Urinary bladder (tissue), 4 donors: ENCODE measurements around the gene UGT1A4. TPM values are rescaled to one million over a fixed set of nuclear protein-coding genes. Genes with fewer than 3 reads are reported as not detected.
"Not testable (repeated sequence)": the region's sequence is repeated elsewhere in the genome, so short reads cannot be mapped to it uniquely, and the experiment has no call there.

Experiments used
- DNase-seq: peaks from one replicate; pipeline ENCODE4 v3.0.0-alpha.2; 2015; ENCODE audit errors: extremely low spot score
- H3K27ac ChIP-seq: one replicate; pipeline ENCODE4 v1.5.1; 2013; ENCODE audit warnings: low read depth, mild to moderate bottlenecking, moderate library complexity
- H3K36me3 ChIP-seq: one replicate; pipeline ENCODE4 v1.6.1; 2013; ENCODE audit warnings: mild to moderate bottlenecking, moderate library complexity; ENCODE audit not compliant: insufficient read depth
- H3K4me1 ChIP-seq: one replicate; pipeline ENCODE4 v1.6.1; 2013; ENCODE audit warnings: mild to moderate bottlenecking, moderate library complexity; ENCODE audit not compliant: insufficient read depth
- H3K4me3 ChIP-seq: one replicate; pipeline ENCODE4 v1.5.1; 2013; ENCODE audit warnings: low read depth, low read length
- WGBS: extraction: QIAGEN DNeasy Blood & Tissue Kit; methylation state at CpG from one replicate; pipeline ENCODE4 v1.1.7; 2013; 5-methylcytosine and 5-hydroxymethylcytosine counted together
- polyA plus RNA-seq: library from polyadenylated mRNA; stranded (reverse); fragments of 200-250 nt; gene quantifications from one replicate; pipeline ENCODE4 v1.2.3, GENCODE V29; 2013
- total RNA-seq: library from RNA; depleted of rRNA; stranded (reverse); fragments of >200 nt; gene quantifications from one replicate; pipeline ENCODE4 v1.2.3, GENCODE V29; 2014
- donor health status: healthy with polysubstance abuse.
- donor health status: healthy.

Gene UGT1A4
- total and polyA plus RNA-seq, 2 donors, result 1.1 to 1.2 TPM

- WGBS, result 85% methylated on average over 5 of the region's 5 CpGs
- H3K36me3 ChIP-seq, result no peaks in the 10 kb centered on the region
- H3K27ac ChIP-seq, result no peak overlapping the region
- H3K4me3 ChIP-seq, result no peak overlapping the region
- no peaks in the 10 kb centered on the region for H3K4me1 ChIP-seq
- no peak for DNase-seq
Observed at GRCh38 chr2:233708942-233709341, 9.6 kb upstream of the UGT1A4 start.

- DNase-seq, result no peak
- no peak overlapping the region for H3K4me3 ChIP-seq
- H3K27ac ChIP-seq, result no peak overlapping the region
- WGBS, result 35% methylated on average over 11 of the region's 11 CpGs
- H3K36me3 ChIP-seq, result no peaks in the 10 kb centered on the region
- H3K4me1 ChIP-seq, result no peaks in the 10 kb centered on the region
Observed at GRCh38 chr2:233711312-233712008, 7.1 kb upstream of the UGT1A4 start.

GRCh38 chr2:233712611-233713261, 5.8 kb upstream of the UGT1A4 start, which contains the start of gene UGT1A5:
Gene UGT1A5, plus strand, starts transcription at chr2:233712907. Its CDS starts 85 bp downstream, at chr2:233712992.
- no peak for DNase-seq
- Histone ChIP-seq H3K36me3 (no peaks in the 10 kb centered on the region), H3K4me3 (no peak within 1 kb of the TSS), H3K27ac (no peak within 1 kb of the TSS), H3K4me1 (no peaks in the 10 kb centered on the region)
- 78% methylated on average over 14 of the region's 14 CpGs for WGBS

- no peak overlapping the region for H3K4me3 ChIP-seq
- 88% methylated on average over 7 of the region's 7 CpGs for WGBS
- DNase-seq, result no peak
- no peaks in the 10 kb centered on the region for H3K36me3 ChIP-seq
- H3K27ac ChIP-seq, result no peak overlapping the region
- no peaks in the 10 kb centered on the region for H3K4me1 ChIP-seq
Observed at GRCh38 chr2:233713262-233713615, 5.3 kb upstream of the UGT1A4 start.

GRCh38 chr2:233714121-233714520, 4.4 kb upstream of the UGT1A4 start:
- Histone ChIP-seq H3K36me3 (no peaks in the 10 kb centered on the region), H3K27ac (no peak overlapping the region), H3K4me1 (no peaks in the 10 kb centered on the region), H3K4me3 (no peak overlapping the region)
- 75% methylated on average over 2 of the region's 2 CpGs for WGBS
- DNase-seq, result no peak

GRCh38 chr2:233728723-233729301, 10.3 kb downstream of the UGT1A4 start, which contains the start of gene UGT1A3:
Gene UGT1A3, plus strand, starts transcription at chr2:233729042. Its CDS starts 85 bp downstream, at chr2:233729127.
- H3K36me3 ChIP-seq, result no peaks in the 10 kb centered on the region
- 77% methylated on average over 8 of the region's 8 CpGs for WGBS
- no peak for DNase-seq
- H3K4me1 ChIP-seq, result no peaks in the 10 kb centered on the region
- H3K27ac ChIP-seq, result no peak within 1 kb of the TSS
- no peak within 1 kb of the TSS for H3K4me3 ChIP-seq

DNA sequence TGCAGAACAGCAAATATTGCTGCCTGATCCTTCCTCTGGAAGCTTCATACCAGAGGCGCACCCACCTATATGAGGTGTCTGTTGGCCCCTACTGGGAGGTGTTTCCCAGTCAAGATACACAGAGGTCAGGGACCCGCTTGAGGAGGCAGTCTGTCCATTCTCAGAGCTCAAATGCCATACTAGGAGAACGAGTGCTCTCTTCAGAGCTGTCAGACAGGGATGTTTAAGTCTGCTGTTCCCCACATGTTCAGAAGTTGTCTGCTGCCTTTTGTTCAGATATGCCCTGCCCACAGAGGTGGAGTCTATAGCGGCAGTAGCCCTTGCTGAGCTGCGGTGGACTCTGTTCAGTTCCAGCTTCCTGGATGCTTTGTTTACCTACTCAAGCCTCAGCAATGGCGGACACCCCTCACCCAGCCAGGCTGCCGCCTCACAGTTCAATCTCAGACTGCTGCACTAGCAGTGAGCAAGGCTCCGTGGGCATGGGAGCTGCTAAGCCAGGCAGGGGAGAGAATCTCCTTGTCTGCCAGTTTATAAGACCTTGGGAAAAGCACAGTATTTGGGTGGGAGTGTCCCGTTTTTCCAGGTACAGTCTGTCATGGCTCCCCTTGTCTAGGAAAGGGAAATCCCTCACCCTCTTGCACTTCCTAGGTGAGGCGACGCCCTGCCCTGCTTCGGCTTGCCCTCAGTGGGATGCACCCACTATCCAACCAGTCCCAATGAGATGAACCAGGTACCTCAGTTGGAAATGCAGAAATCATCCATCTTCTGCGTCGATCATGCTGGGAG, 18.5 kb downstream of the UGT1A4 start:
- 81% methylated on average over 14 of the region's 14 CpGs for WGBS
- H3K36me3 ChIP-seq, DNase-seq, H3K4me3 ChIP-seq, H3K4me1 ChIP-seq: not testable (repeated sequence)
- H3K27ac ChIP-seq, result peak overlapping the region; percentile 10

DNA sequence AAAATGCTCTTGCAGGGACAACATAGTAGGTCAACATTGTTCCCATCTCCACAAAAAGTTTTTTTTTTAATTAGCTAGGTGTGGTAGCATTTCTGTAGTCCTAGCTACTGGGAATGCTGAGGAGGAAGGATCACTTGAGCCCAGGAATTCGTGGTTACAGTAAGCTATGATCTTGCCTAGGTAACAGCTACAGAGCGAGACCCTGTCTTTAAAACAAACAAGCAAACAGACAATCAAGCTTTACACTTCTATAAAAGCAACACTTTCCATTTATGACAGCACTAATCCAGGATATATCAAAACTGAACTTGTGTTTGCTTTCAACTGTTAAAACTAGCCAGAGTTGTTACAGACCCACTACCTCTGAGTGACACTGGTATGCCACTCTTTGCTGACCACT, 22.3 kb downstream of the UGT1A4 start:
- Histone ChIP-seq H3K27ac (no peak overlapping the region), H3K36me3 (no peaks in the 10 kb centered on the region), H3K4me3 (no peak overlapping the region), H3K4me1 (no peaks in the 10 kb centered on the region)
- no peak for DNase-seq
- WGBS, result 60% methylated on average over 2 of the region's 2 CpGs

GRCh38 chr2:233743464-233744259, 25.1 kb downstream of the UGT1A4 start:
- no peak for DNase-seq
- Histone ChIP-seq H3K36me3 (no peaks in the 10 kb centered on the region), H3K4me1 (no peaks in the 10 kb centered on the region), H3K4me3 (no peak overlapping the region), H3K27ac (no peak overlapping the region)
- 93% methylated on average over 45 of the region's 46 CpGs for WGBS

DNA sequence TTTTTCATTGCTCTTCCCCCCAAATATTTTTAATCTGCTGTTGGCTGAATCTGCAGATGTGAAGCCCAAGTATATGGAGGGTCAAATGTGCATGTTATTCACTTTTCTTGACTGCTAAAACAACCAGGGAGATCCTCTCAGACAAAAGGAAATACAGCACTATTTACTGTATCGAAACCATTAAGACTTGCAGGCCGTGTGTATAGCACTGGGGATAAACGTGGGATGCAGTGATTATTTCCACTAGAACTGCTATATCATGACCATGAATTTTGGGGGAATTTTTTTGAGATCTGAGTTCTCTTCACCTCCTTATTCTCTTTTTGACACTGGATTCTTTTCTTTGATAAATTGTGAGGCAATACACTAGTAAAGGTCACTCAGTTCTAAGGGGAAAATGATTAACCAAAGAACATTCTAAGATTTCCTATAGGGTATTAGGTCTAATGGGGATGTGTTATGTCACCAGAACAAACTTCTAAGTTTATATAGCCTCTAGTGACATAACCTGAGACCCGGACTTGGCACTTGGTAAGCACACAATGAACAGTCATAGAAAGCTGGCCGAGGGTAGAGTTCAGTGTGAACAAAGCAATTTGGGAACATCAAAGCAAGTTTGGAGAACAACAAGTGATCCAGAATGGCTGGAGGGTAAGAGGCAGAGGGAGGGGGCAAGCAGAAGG, 26.7 kb downstream of the UGT1A4 start:
- H3K4me1 ChIP-seq, result no peaks in the 10 kb centered on the region
- no peak overlapping the region for H3K4me3 ChIP-seq
- DNase-seq, result no peak
- 70% methylated on average over 5 of the region's 5 CpGs for WGBS
- no peaks in the 10 kb centered on the region for H3K36me3 ChIP-seq
- H3K27ac ChIP-seq, result no peak overlapping the region

DNA sequence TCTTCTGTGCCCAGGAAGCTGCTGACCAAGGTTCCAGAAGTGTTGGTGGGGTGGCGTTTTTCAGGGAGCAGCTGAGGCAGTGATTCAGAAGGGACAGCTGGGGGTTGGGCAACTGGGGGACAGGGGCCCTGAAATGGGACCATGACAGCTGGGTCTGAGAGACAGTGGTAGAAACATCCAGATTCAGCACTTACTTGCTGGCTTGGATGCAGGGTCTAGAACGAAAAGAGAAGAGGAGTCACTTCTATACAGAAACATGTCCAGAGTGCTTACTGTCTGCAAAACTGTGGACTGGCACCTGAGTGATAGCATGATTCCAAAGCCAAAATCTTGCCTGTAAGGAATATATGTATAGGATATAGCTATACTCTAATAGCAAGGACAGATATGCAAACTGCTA, 27.3 kb downstream of the UGT1A4 start:
- 67% methylated on average over 2 of the region's 2 CpGs for WGBS

DNA sequence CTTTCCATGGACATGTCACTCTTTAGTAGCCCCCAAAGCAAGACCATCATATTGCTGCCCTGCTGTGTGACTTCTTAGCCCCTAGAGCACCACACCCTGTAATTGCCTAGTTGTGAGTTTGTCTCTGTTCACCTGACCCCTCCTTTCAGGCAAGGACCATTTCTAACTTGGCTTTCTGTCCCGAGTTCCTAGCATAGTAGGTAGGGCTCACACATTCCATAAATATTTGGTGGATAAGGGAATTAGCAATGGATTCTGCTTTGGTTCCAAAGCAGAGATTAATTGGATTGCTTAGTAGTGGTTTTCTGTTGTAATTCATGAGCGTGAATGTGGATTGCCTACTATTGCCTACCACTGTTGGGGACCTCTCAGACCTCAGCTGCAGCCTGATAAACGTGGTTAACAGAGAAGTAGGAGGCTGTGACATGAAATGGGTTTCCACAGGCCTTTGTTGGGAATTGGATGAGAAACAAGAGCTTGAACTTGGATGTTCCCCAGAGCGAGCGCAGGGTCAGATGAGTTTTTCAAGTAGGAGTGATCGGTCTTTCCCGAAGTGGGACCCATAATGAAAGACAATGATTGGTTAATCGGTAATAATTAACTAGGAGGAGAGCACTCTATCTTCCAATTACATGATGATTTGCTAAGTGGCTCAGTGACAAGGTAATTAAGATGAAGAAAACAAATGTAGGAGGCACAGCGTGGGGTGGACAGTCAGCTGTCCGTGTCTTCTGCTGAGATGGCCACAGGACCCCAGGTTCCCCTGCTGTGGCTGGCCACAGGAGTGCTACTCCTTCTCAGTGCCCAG, 28.1 kb downstream of the UGT1A4 start:
- H3K4me1 ChIP-seq, result no peaks in the 10 kb centered on the region

More for the DNA sequence above, 27.3 kb downstream of the UGT1A4 start:
- H3K36me3 ChIP-seq, DNase-seq, H3K4me3 ChIP-seq, H3K27ac ChIP-seq, H3K4me1 ChIP-seq: not testable (repeated sequence)

More for the DNA sequence above, 28.1 kb downstream of the UGT1A4 start:
- no peak overlapping the region for H3K27ac ChIP-seq
- H3K36me3 ChIP-seq, result no peaks in the 10 kb centered on the region
- no peak for DNase-seq
- 76% methylated on average over 10 of the region's 10 CpGs for WGBS
- no peak overlapping the region for H3K4me3 ChIP-seq
